GM23338 (cell line): ENCODE measurements around the gene VPS25. TPM values are rescaled to one million over a fixed set of nuclear protein-coding genes. Genes with fewer than 3 reads are reported as not detected.

Experiments used
- ATAC-seq: fragments of 200-7000 bp; cut with Tn5 transposase; 3 replicates; pipeline ENCODE4 v1.9.1; 2020
- DNase-seq: peaks from one replicate; pipeline ENCODE4 v3.0.0-alpha.2; 2015; ENCODE audit warnings: low spot score
- H2AFZ ChIP-seq: fragments of 200-600 bp; sonication (generic); 2 replicates; pipeline ENCODE4 v1.8.0; 2016; ENCODE audit warnings: antibody characterized with exemption, mild to moderate bottlenecking, moderate library complexity
- H3F3A ChIP-seq: fragments of 200-600 bp; sonication (generic); replicated peaks from 2 replicates; pipeline ENCODE4 v1.8.0; 2017; ENCODE audit warnings: antibody characterized with exemption, mixed run types, low read depth
- H3K27ac ChIP-seq: fragments of 200-600 bp; sonication (generic); 2 replicates; pipeline ENCODE4 v1.6.1; 2016; ENCODE audit warnings: low read depth
- H3K27me3 ChIP-seq: fragments of 200-600 bp; sonication (generic); 2 replicates; pipeline ENCODE4 v1.8.0; 2016; ENCODE audit warnings: mild to moderate bottlenecking, mixed run types, moderate library complexity; ENCODE audit not compliant: insufficient read depth
- H3K36me3 ChIP-seq: fragments of 200-600 bp; sonication (generic); 2 replicates; pipeline ENCODE4 v1.8.0; 2016; ENCODE audit warnings: mild to moderate bottlenecking; ENCODE audit not compliant: insufficient read depth
- H3K4me1 ChIP-seq: fragments of 200-600 bp; sonication (generic); 2 replicates; pipeline ENCODE4 v1.8.0; 2016; ENCODE audit warnings: mild to moderate bottlenecking, moderate library complexity; ENCODE audit not compliant: insufficient read depth
- H3K4me2 ChIP-seq: fragments of 200-600 bp; sonication (generic); 2 replicates; pipeline ENCODE4 v1.7.1; 2017; ENCODE audit warnings: mixed run types
- H3K4me3 ChIP-seq: fragments of 200-600 bp; sonication (generic); 2 replicates; pipeline ENCODE4 v1.6.1; 2016; ENCODE audit warnings: mixed run types
- H3K79me2 ChIP-seq: fragments of 200-600 bp; sonication (generic); replicated peaks from 2 replicates; pipeline ENCODE4 v1.8.0; 2017; ENCODE audit warnings: mild to moderate bottlenecking; ENCODE audit not compliant: insufficient read depth
- H3K9me2 ChIP-seq: fragments of 200-600 bp; sonication (generic); 2 replicates; pipeline ENCODE4 v1.8.0; 2017; ENCODE audit not compliant: insufficient read depth
- H4K20me1 ChIP-seq: fragments of 200-600 bp; sonication (generic); replicated peaks from 2 replicates; pipeline ENCODE4 v1.8.0; 2017; ENCODE audit warnings: mild to moderate bottlenecking; ENCODE audit not compliant: insufficient read depth
- H3K27ac Mint-ChIP-seq: 2 replicates; pipeline ENCODE4 v1.8.0; 2020; ENCODE audit warnings: inconsistent platforms, mild to moderate bottlenecking, moderate library complexity, mixed read lengths
- H3K27me3 Mint-ChIP-seq: 3 replicates; pipeline ENCODE4 v1.8.0; 2022; ENCODE audit warnings: low read depth, mild to moderate bottlenecking, moderate library complexity, mixed read lengths, inconsistent platforms; ENCODE audit not compliant: insufficient read depth, poor library complexity
- H3K36me3 Mint-ChIP-seq: 3 replicates; pipeline ENCODE4 v1.8.0; 2021; ENCODE audit warnings: low read depth, mild to moderate bottlenecking, inconsistent platforms, moderate library complexity, mixed read lengths
- H3K4me1 Mint-ChIP-seq: 3 replicates; pipeline ENCODE4 v1.8.0; 2020; ENCODE audit warnings: mild to moderate bottlenecking, inconsistent platforms, mixed read lengths
- H3K4me3 Mint-ChIP-seq: 3 replicates; pipeline ENCODE4 v1.8.0; 2021; ENCODE audit warnings: moderate library complexity, mild to moderate bottlenecking, inconsistent platforms, mixed read lengths
- H3K9me3 Mint-ChIP-seq: 3 replicates; pipeline ENCODE4 v1.8.0; 2020; ENCODE audit warnings: moderate library complexity, mild to moderate bottlenecking, inconsistent platforms, mixed read lengths
- CREB1 ChIP-seq: fragments of 250-450 bp; sonication (Bioruptor Pico); IDR thresholded peaks from 2 replicates; pipeline ENCODE4 v1.5.0; 2020; ENCODE audit warnings: low read depth, mild to moderate bottlenecking, moderate library complexity
- EZH2 ChIP-seq: fragments of 200-600 bp; sonication (generic); IDR thresholded peaks from one replicate; pipeline ENCODE4 v1.8.0; 2017; ENCODE audit warnings: antibody characterized with exemption, mild to moderate bottlenecking, low read depth; ENCODE audit not compliant: unreplicated experiment
- EZH2phosphoT487 ChIP-seq: fragments of 200-600 bp; sonication (generic); IDR thresholded peaks from one replicate; pipeline ENCODE4 v1.8.1; 2018; ENCODE audit warnings: antibody characterized with exemption; ENCODE audit not compliant: unreplicated experiment
- NANOG ChIP-seq: IDR thresholded peaks from 2 replicates; pipeline ENCODE4 v1.6.1; 2016; ENCODE audit warnings: antibody characterized with exemption, borderline replicate concordance
- POLR2AphosphoS5 ChIP-seq: IDR thresholded peaks from 2 replicates; pipeline ENCODE4 v1.6.1; 2016; ENCODE audit warnings: antibody characterized with exemption, low read depth
- ZNF114 ChIP-seq: fragments of 250-450 bp; sonication (Bioruptor Pico); IDR thresholded peaks from 2 replicates; pipeline ENCODE4 v1.5.0; 2020; ENCODE audit warnings: mild to moderate bottlenecking, moderate library complexity
- ZNF331 ChIP-seq: fragments of 250-450 bp; sonication (Bioruptor Pico); IDR thresholded peaks from 2 replicates; pipeline ENCODE4 v1.5.0; 2020; ENCODE audit warnings: low read depth, mild to moderate bottlenecking, moderate library complexity
- polyA plus RNA-seq: library from polyadenylated mRNA; unstranded; fragments of >200 nt; fragmentation: Nextera tagmentation; extraction: Ambion mirVana; gene quantifications from 2 replicates; pipeline ENCODE4 v1.2.1, GENCODE V29; 2016
- total RNA-seq: library from RNA; depleted of rRNA; stranded (reverse); fragments of >200 nt; shearing (Covaris generic); gene quantifications from 2 replicates; pipeline ENCODE4 v1.2.3, GENCODE V29; 2014
- TF ChIP-seq, protein P1 (sequence below), 2 experiments: fragments of 200-600 bp in 1 of 2; sonication (generic) in 1 of 2; conservative IDR thresholded peaks; 2 replicates each; pipeline versions ENCODE4 v1.5.1 to v1.6.1; 2016 to 2017; ENCODE audit warnings: antibody characterized with exemption in 2 of 2, low read depth in 2 of 2, mild to moderate bottlenecking in 2 of 2, moderate library complexity in 1 of 2
- TF ChIP-seq, protein P2 (sequence below): IDR thresholded peaks from one replicate; pipeline ENCODE4 v1.6.1; 2018; ENCODE audit warnings: antibody characterized with exemption; ENCODE audit not compliant: unreplicated experiment
- TF ChIP-seq, protein P3 (sequence below): IDR thresholded peaks from 2 replicates; pipeline ENCODE4 v1.6.1; 2016; ENCODE audit warnings: antibody characterized with exemption

VPS25 gene
- total and polyA plus RNA-seq, 2 experiments from 2014 or later: 105 to 110 TPM

DNA sequence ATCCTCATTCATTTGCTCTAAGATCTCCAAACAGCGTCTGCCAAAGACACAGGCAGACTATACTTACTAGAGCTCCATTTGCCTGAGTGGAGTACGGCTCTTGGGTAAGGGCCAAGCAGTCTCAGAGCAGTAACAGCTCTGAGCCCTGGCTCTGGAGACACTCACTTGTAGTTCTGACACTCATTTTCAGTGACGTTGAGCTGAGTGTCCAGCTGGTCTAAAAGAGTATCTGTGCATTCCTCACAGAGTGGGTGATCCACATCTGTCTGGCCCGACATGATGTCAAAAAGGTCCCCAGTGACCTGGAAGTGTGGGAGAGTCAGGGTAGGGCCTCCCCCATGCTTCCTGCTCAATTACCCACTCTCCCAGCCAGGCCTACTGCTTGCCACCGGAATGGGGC is 45.1 kb downstream of the VPS25 start (continued):
- TF ChIP-seq ZNF331 (CRISPR knock-in tag) (no peak), CREB1 (no peak), EZH2phosphoT487 (no peak), EZH2 (no peak), POLR2AphosphoS5 (no peak), ZNF114 (CRISPR knock-in tag) (no peak), NANOG (no peak)
- TF ChIP-seq, protein P1, sequence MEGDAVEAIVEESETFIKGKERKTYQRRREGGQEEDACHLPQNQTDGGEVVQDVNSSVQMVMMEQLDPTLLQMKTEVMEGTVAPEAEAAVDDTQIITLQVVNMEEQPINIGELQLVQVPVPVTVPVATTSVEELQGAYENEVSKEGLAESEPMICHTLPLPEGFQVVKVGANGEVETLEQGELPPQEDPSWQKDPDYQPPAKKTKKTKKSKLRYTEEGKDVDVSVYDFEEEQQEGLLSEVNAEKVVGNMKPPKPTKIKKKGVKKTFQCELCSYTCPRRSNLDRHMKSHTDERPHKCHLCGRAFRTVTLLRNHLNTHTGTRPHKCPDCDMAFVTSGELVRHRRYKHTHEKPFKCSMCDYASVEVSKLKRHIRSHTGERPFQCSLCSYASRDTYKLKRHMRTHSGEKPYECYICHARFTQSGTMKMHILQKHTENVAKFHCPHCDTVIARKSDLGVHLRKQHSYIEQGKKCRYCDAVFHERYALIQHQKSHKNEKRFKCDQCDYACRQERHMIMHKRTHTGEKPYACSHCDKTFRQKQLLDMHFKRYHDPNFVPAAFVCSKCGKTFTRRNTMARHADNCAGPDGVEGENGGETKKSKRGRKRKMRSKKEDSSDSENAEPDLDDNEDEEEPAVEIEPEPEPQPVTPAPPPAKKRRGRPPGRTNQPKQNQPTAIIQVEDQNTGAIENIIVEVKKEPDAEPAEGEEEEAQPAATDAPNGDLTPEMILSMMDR (conservative IDR thresholded peaks at IDR 0.05; ENCODE audit: low read depth in 2 of 2): no peak
- TF ChIP-seq, protein P2, sequence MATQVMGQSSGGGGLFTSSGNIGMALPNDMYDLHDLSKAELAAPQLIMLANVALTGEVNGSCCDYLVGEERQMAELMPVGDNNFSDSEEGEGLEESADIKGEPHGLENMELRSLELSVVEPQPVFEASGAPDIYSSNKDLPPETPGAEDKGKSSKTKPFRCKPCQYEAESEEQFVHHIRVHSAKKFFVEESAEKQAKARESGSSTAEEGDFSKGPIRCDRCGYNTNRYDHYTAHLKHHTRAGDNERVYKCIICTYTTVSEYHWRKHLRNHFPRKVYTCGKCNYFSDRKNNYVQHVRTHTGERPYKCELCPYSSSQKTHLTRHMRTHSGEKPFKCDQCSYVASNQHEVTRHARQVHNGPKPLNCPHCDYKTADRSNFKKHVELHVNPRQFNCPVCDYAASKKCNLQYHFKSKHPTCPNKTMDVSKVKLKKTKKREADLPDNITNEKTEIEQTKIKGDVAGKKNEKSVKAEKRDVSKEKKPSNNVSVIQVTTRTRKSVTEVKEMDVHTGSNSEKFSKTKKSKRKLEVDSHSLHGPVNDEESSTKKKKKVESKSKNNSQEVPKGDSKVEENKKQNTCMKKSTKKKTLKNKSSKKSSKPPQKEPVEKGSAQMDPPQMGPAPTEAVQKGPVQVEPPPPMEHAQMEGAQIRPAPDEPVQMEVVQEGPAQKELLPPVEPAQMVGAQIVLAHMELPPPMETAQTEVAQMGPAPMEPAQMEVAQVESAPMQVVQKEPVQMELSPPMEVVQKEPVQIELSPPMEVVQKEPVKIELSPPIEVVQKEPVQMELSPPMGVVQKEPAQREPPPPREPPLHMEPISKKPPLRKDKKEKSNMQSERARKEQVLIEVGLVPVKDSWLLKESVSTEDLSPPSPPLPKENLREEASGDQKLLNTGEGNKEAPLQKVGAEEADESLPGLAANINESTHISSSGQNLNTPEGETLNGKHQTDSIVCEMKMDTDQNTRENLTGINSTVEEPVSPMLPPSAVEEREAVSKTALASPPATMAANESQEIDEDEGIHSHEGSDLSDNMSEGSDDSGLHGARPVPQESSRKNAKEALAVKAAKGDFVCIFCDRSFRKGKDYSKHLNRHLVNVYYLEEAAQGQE: no peak
- TF ChIP-seq, protein P3, sequence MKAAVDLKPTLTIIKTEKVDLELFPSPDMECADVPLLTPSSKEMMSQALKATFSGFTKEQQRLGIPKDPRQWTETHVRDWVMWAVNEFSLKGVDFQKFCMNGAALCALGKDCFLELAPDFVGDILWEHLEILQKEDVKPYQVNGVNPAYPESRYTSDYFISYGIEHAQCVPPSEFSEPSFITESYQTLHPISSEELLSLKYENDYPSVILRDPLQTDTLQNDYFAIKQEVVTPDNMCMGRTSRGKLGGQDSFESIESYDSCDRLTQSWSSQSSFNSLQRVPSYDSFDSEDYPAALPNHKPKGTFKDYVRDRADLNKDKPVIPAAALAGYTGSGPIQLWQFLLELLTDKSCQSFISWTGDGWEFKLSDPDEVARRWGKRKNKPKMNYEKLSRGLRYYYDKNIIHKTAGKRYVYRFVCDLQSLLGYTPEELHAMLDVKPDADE: no peak

DNA sequence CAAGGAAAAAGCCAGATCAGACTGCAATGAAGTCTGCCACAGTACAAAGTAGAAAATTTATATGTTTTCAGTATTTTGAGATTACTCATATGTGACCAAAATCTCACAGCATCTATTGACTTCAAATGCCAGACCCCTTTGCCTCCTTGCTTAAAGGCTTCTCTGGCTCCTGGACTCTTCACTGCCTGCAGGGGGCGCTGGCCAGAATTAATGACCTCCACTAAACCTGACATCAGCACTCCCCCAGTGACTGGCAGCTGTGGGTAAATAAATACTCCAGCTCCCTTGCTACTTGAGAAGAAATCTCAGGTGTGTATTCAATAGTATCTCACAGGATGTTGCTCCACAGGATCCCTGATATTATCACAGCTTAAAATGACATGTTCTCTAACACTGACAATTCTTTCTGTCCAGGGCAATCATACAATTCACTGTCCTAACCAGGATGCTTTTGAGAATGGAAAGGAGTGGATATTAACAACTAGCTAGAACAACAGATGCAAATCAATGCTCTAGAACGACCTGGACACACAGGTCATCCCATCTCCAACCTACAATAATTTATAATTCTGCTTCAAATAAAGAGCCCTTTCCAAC is 46.8 kb downstream of the VPS25 start:
- peaks cover 3% of the 10 kb centered on the region for H3K27me3 Mint-ChIP-seq
- Histone ChIP-seq H3K4me1 (peaks cover 7% of the 10 kb centered on the region), H3K4me3 (no peak overlapping the region), H3F3A (peaks cover 8% of the 10 kb centered on the region; the same call in 1 of the 2 replicates), H3K36me3 (peaks cover 17% of the 10 kb centered on the region), H2AFZ (no peak overlapping the region), H3K9me2 (no peaks in the 10 kb centered on the region), H4K20me1 (peaks cover 16% of the 10 kb centered on the region), H3K79me2 (peaks cover 13% of the 10 kb centered on the region), H3K4me2 (no peak overlapping the region), H3K27ac (peak overlapping the region; percentile 63; the same call in 1 of the 2 replicates), H3K27me3 (no peaks in the 10 kb centered on the region)
- H3K27ac Mint-ChIP-seq: no peak overlapping the region
- DNase-seq (peak; percentile 93), ATAC-seq (peak; percentile 58)
- no peaks in the 10 kb centered on the region for H3K9me3 Mint-ChIP-seq
- peaks cover 3% of the 10 kb centered on the region; the same call in 1 of the 3 replicates for H3K4me1 Mint-ChIP-seq
- H3K36me3 Mint-ChIP-seq: peaks cover 56% of the 10 kb centered on the region
- H3K4me3 Mint-ChIP-seq: no peak overlapping the region
- TF ChIP-seq, protein P3: no peak
- no peak for TF ChIP-seq POLR2AphosphoS5
- TF ChIP-seq, protein P1 (conservative IDR thresholded peaks at IDR 0.05; ENCODE audit: low read depth in 2 of 2): peak; percentile 87 to 95
- TF ChIP-seq CREB1: peak; percentile 41; the same call in 1 of the 2 replicates
